GM20000 (cell line): Measurements from ENCODE around the gene IQSEC3.
"Not testable (repeated sequence)": the region's sequence is repeated elsewhere in the genome, so short reads cannot be mapped to it uniquely, and the experiment has no call there.

Experiments
- DNase-seq: peaks from one replicate; pipeline ENCODE4 v3.0.0; 2012; ENCODE audit warnings: low spot score
- CTCF ChIP-seq: IDR thresholded peaks from 2 replicates; pipeline ENCODE4 v1.5.1; 2012; ENCODE audit warnings: mild to moderate bottlenecking, control low read depth; ENCODE audit errors: extremely low read depth, missing control alignments

IQSEC3 gene

GRCh38 chr12:57539-57938, 9.0 kb upstream of the IQSEC3 start:
- no peak for DNase-seq
- TF ChIP-seq CTCF: no peak

GRCh38 chr12:58832-59231, 7.7 kb upstream of the IQSEC3 start:
- no peak for DNase-seq
- no peak for TF ChIP-seq CTCF

GRCh38 chr12:61845-62244, 4.7 kb upstream of the IQSEC3 start:
- DNase-seq: not testable (repeated sequence)

GRCh38 chr12:65491-66063, 990 bp upstream of the IQSEC3 start:
- not testable (repeated sequence) for DNase-seq

- DNase-seq: not testable (repeated sequence)
Measured at GRCh38 chr12:66782-67504, 376 bp downstream of the IQSEC3 start.

- DNase-seq: not testable (repeated sequence)
Measured at GRCh38 chr12:69677-70076, 3.1 kb downstream of the IQSEC3 start.

GRCh38 chr12:70541-70940, 4.0 kb downstream of the IQSEC3 start:
- DNase-seq: not testable (repeated sequence)

GRCh38 chr12:72018-72417, 5.5 kb downstream of the IQSEC3 start:
- DNase-seq: not testable (repeated sequence)

- DNase-seq: not testable (repeated sequence)
Measured at GRCh38 chr12:74420-75190, 8.0 kb downstream of the IQSEC3 start.

- not testable (repeated sequence) for DNase-seq
Measured at GRCh38 chr12:75541-75940, 9.0 kb downstream of the IQSEC3 start.

- DNase-seq: not testable (repeated sequence)
Measured at GRCh38 chr12:76102-76501, 9.5 kb downstream of the IQSEC3 start.

GRCh38 chr12:76551-76950, 10.0 kb downstream of the IQSEC3 start:
- not testable (repeated sequence) for DNase-seq

- not testable (repeated sequence) for DNase-seq
Measured at GRCh38 chr12:77101-77719, 10.6 kb downstream of the IQSEC3 start.

- DNase-seq: not testable (repeated sequence)
Measured at GRCh38 chr12:77769-78383, 11.3 kb downstream of the IQSEC3 start.
